ENCODE measurements around the gene CSNK2A3.
"Not testable (repeated sequence)": the region's sequence is repeated elsewhere in the genome, so short reads cannot be mapped to it uniquely, and the experiment has no call there.

CSNK2A3 gene

DNA sequence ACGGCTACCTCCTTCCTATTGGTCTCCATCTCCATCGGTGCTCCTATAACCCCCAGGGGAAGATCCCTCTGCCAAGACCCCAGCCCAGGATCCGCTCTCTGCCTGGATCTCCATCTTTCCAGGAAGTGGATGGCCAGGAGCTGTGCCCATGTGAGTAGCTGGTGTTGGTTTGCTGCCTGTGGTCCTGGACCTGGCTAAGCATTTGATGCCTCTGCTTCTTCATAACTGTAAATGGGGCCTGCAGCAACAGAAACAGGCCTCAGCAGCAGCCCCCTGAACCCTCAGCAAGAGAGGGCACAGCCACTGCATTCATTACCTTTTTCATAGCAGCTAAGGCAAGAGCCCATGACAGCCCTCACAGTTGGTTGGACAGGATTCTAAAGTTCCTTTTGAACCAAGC is 26.6 kb upstream of the CSNK2A3 start:
- no peak for DNase-seq

DNA sequence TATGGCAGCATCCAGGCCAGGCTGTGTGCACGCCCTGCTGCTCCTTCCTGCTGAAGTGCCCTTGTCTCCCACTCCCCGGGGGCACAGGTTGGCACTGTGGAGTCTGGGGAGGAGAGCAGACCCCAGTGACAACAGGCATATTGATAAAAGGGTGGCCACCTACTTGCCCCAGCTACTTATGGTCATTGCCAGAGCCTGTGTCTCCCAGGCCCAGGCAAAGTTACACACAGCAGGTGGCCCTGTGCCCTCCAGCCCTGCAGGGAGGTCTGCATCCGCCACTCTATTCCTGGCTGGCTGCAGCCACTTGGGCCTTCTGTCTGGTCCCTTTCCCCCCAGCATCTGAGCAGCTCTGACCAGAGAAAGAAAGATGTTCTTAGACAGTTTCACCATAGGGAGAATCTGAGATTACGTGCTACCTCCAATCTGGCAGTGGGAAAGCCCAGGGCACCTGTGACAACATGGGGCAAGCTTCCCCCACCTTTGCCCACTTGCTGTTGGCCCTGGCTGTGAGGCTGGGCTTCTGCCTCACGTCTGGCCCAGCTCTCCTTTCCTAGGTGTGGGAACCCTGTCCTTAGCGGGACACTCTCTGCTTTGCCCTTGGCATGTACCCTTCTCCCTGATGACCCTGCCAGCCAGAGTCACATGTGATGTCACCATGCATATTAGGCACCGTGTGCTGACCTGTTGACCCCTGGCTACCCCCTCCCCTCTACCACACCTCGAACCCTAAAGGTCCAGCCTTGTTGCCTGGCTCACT is 25.3 kb upstream of the CSNK2A3 start:
- no peak for DNase-seq

DNA sequence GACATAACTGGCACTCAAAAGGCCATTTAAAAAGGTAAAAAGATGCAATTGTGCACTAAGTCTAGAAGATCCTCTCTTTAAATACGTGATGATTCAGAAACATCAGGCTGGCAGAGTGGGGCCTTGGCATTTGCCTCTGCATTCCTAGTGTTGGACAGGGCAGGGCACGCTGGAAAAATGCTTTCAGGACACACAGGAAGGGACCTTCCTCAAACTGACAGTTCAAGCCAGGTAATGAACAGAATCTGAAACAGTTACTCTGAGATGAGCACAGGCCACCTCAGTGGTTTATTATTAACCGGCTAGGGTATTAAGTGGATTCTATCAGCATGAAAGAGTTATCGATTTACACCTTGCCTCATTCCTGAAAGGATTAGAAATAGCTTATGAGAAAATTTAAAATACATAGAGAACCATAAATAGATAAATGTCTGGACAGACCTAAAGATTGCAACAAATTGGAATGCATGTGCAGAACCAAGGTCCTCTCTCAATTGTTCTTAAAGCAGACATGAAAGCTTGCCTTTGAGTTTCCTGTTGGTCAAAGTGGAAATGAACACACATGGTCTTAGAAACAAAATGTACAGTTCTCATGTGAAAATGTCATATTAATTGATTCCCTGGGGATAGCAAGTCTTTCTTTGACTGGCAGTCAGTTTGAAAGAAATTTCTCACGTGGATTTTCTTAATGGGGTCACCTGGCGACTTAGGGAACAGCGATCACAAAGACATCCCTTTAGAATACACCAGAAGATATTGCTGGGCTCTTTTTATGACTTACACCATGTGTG is 21.5 kb upstream of the CSNK2A3 start:
- no peak for DNase-seq

DNA sequence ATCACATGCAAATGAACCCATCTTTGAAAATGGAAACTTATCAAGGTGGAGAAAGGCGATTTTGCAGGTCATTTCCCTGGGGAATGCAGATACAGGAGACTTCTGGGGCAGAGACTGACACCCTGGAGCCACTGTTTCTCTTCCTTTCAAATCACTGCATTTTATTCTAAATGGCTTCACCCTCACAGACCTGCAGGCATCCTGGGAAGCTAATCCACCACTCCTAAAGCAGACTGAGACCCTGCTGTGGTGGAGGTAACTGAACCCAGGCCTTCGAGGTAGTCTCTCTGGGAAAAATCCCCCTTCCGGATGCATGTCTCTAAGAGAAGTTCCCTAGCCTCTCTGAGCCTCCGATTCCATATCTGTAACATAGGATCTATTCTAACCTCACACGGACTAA is 20.9 kb upstream of the CSNK2A3 start:
- no peak for DNase-seq

DNA sequence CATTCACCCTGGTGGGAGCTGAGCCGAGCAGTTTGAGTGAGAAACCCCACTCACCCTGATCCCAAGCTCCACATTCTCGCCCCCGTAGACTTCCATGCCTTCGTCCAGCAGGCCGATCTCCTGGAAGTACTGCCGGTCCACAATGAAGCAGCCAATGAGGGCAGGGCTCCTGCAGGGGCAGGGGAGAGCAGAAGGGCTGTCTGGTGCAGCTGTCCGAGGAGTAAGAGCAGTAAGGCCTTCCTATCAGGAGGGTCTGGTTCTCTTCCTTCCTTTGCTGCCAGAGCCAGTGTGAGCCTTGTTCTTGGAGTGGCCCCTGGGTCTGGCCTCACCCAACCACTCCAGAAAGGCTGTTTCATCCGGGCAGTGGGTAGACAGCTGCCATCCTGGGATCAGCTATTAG is 19.4 kb upstream of the CSNK2A3 start:
- DNase-seq, result no peak

DNA sequence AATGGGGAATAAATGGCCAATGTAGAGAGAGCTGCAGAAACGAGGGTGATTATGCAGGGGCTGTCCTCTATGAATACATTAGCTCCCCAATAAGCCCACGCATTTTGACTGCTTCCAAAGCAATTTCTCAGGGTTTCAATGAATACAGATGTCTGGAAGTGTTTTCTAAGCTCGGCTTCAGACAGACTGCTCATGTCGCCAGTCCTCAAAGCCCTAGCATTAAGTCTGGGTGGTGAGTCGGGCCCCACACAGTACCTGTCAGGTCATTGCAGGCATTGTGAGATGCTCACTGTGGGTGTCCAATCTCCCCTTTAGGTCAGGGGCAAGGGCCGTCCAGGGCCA is 17.9 kb upstream of the CSNK2A3 start:
- no peak for DNase-seq

DNA sequence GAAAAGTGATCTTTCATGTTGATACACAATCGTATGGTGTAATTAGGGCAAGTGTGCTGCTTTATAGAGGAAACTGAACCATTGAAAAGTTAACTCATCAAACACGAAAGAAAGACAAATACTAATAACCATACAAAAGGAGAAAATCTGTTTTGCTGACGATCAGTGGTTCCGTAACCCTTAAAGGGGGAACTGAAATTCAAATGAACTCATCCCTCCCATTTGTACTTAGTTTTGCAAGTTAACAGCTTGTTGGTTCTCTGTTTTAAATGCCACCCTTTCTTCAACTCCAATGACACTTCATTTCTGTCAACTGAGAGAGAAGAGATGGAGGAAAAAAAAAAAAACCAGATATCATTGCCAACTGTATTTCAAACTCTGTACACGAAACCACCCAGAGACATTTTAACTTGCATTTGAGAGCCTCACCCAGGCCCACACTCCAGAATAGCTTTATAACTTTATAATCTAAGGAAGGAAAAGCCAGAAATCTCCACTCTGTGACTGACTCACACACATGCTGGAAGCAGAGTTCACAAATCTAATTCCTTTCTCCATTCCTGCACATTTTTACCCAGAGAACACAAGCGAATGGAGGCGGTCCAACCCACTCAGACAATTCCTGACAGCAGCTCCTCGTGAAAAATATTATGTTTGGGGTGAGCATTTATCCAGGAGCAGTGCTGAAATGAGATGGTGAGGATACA is 17.4 kb upstream of the CSNK2A3 start:
- DNase-seq, result no peak

DNA sequence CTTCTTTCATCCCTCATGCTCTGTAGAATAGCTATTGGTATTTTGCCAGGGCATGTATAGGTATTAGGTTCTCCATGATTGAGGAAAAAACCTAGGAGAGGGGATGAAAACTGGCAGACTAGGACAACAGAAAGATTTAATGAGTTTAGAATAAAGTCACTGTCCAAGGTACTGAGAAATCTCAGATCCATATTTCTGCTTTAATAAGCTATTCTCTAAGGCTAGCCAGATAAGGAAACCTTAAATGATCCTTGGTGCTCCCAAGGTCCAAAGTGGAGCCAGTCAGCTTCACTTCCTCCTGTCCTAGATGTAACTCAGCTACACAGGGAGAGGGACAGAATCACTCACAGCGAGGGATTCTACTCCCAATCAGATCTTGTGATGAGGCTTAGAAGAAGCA is 13.7 kb upstream of the CSNK2A3 start:
- no peak for DNase-seq

DNA sequence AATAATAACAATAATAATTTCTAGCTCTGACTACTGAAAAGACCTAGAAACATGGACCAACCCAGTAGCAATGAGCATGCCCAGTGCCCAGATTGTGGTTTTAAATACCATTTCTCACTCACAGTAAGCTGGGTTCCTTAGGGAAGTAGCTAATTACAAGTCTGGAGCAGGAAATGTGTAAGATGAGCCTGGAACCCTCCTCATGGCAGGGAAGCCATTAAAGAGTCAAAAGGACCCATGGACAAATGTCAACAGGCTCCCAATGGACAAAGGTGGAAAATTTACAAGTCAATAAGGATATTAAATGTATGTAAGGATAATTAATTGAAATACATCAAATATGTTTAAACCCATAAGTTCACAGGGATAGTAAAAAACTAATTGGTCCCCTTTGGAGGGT is 10.6 kb upstream of the CSNK2A3 start:
- no peak for DNase-seq

DNA sequence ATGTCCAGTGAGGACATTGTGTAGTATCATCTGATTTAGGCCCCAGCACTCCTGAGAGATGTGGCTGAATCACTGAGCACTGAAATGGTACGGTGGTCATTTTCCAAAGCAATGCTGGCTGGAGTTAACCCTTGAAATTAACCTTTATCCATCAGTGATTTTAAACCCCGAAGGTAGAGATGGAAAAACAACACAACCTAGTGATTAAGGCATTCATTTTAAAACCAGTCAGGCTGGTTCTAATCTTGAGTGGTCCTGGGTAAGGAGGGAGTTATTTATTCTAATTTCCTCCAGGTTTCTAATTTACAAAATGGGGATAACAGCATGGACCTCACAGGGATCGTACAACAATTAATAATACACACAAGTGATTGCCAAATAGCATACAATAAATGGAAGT is 6.6 kb upstream of the CSNK2A3 start:
- no peak for DNase-seq

DNA sequence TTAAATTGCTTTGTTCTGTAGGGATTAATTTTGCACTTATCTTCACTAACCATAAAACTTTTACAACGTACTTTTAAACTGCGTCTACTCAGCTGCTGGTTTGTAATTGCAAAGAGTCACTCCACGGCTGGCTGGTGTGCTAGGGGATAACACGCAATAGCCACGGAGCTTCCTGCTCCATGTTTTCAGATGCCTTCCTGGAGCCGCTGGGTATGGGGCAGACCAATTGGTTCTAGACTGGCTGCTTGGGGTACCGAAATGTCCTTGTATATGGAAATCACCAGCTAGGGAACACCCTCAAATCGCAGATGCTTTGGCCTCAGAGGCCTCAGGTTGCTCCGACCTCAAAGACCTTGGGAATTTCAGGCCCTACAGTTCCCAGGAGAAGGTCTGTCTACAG is 3.8 kb upstream of the CSNK2A3 start:
- DNase-seq, result no peak

DNA sequence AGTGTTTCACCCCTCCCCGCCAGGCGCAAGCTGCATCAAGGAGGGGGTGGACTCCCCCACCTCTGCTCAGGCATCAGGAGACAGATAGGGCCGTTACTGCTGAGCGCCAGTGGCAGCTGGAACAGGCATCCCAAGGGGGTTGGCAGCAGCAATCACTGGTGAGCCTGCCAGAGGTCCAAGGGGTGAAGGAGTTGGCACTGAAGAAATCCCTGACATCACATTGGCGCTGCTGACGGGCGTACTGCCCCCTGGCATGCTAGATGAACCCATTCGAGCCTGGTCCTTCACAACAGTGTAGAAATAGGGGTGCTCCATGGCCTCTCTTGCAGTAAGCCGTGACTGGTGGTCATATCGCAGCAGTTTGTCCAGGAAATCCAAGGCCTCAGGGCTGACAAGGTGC is 1.2 kb downstream of the CSNK2A3 start:
- not testable (repeated sequence) for DNase-seq

DNA sequence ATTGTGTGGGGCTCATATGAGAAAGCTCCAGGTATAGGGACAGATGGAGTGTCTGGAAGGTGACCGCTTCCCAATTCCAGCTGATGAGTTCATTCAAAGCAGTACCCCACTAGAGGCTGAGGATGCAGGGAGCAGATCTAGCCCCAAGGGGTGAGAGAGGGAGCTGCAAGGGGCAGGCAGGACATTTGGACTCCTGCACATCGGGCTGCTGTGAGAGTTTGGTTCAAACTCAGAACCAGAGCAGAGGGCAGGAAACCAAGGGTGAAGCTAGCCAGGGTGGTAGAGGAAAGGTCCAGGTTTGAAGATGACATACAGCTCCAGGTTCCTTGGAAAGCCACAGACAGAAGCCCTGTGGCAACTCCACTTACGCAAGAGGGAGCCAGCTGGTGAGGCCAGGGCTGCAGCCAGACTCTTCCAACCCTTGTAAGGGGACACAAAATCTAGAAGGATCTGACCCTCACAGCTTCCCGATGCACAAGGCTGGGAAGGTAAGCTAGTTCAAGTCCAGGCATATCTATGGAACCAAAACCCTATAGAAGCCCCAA is 1.9 kb downstream of the CSNK2A3 start:
- no peak for DNase-seq

DNA sequence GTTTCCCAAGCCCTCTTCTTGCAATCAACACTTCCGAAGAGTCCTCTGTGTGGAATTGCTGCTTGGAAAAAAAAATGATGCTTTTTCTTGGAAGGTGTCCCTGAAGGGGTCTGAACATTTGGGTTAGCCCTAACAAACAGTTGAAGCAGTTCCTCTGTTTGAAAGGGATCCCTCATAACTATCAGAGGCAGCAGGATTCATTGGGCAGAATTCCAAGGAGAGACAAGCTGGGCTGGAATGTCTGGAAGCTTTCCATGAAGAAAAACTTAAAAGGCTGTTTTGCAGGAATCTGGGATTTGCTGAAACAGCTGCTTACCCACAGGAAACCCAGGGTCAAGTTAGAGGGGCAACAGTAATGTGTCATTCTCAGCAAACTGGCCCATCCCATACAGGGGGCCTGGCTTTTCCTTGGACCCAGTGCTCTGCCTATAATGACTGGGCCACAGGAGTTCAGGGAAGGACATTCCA is 3.1 kb downstream of the CSNK2A3 start:
- DNase-seq, result no peak

DNA sequence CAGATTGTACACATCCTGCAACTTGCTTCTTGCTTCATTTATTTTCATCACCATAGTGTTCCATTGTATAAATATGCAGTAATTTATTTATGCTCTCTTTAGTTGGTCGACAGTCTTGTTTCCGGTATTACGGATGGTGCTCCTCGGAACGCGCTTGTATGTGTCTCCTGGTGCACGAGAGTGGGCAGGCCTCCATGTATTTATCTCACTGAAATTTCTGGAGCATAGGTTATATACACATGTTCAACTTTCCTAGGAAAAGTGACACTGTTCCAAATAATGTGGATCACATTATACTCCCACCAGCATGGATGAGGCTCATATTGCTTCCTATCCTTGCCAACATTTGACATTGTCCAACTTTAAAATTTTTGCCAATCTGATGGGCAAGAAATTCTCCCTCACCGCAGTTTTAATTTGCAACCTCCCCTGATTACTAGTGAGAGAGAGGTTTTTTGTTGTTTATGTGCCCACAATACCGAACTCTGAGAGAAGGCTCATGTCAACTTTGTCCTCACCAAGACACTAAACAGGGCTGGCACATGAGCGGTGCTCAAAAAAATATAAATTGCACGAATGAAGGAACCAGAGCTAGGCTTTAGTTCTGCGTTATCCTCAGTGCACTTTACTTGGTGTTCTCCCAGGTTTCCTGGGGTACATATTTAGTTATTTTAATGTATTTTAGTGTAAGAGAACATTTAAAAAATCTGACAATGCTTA is 3.8 kb downstream of the CSNK2A3 start:
- DNase-seq, result no peak

DNA sequence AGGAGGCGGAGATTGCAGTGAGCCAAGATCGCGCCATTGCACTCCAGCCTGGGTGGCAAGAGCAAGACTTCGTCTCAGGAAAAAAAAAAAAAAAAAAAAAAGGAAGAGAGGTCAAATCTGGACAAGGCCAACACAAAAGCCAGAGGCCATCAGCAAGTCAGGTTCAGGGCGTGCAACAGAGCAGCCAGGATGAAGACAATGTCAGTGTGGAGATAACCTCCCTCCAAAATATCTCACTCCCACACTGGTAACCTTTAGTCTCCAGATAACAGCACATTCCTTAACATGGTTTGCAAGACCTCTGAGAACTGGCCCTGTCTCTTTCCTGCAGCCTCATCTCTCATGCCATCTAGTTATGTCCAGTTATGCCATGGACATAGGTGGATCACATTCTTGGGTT is 4.7 kb downstream of the CSNK2A3 start:
- DNase-seq, result no peak

DNA sequence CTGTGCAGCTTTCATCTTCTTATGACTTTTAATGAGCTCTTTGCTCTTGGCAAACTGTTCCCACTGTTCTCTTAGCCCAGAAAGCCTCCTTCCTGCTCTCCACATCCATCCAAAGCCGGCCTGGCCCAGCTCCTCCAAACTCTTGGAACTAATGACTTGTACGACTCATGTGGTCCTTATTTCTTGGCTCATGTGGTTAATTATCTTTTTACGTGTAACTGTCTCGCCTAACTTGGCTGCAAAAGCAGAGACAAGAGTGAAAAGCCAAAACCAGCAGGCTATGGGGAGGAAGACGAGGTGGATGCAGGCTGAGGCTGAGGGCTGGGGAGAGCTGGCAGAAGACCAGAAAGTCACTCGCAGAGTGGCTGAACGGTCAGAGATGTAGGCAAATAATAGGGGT is 5.5 kb downstream of the CSNK2A3 start:
- no peak for DNase-seq

DNA sequence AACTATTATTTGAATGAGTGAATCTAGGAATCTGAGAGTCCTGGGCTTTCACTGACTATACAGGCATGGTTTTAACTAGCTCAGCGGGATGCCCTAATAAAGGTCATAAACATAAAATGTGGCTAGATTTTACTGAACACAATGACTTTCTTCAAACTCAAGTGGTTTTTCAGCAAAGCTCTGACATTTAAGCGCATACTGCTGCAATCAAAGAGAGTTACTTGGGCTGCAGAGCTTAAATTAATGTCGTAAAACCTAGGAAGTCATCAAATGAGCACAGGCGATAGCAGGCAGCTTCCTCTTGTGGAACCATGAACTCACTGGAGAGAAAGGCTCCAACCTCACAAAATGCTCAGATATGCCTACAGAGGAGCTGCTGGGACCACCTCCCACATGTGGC is 6.7 kb downstream of the CSNK2A3 start:
- DNase-seq, result no peak

DNA sequence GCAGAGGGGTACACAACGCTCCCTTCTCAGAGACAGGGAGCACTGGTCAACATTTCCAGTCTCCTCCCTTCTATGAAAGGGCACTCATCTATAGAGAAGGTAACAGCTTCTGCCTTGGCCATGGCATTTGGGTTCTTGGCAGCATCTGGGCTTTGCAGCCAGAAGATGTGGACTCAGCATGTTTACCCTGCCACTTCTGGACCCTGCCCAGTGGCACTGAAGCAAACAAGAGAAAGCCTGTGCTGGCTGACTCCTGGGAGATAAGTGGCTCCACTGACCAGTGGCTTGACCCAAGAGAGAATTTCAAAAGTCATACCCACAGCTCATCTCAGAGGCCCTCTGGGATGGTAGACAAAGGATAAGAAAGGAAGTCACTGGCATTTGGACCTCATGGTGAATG is 8.0 kb downstream of the CSNK2A3 start:
- DNase-seq, result no peak

DNA sequence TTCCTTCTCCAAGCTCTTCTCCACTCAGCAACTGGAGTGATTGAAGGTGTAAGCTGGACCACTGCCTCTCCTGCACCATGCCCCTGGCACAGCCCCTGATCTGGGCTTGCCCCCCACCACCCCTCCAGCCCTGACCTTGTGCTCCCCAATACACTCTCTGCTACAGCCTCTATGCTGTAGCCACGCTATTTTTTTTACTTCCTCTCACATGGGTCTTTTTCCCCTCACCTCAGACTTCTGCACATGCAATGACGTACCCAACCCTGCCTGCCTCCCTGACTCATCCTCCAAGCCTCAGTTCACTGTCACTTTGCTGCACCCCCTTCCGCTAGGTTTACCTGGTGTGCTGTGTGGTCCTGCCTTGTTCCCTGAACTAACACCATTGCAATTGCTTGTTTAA is 9.0 kb downstream of the CSNK2A3 start:
- DNase-seq, result no peak

DNA sequence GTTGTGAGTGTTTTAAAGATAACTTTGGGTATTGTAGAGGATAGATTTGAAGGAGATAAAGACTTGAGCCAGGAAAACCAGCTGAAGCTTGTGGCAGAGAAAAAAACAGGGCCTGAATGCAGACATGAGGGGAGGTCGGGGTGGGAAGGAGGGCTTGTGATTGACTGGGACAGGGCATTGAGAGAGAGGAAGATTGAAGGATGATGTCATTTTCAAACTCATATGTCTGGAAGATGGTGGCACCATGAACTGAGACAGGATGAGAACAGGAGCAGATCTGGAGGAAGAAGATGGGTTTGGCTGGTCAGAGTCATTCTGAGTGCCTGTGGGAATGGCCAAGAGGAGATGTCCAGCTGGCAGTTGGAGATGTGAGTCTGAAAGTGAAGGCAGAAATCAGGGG is 14.7 kb downstream of the CSNK2A3 start:
- no peak for DNase-seq

DNA sequence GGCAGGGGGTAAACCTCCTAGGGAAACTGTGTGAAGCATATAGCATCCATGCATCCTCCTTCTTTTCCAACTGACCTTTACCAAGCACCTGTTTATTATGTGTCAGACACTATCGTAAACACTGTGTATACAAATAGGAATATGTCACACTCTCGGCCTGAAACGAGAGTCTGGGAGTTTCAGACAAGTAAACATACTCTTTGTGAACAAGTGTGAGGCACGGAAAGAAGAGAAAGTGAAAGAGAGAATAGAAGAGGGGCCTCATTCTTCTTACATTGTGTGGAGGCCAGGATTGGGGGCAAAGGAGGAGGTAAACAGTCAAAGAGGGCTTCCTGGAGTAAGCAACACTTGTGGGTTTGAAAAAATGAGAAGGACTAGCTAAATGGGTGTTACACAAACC is 16.4 kb downstream of the CSNK2A3 start:
- DNase-seq, result no peak

DNA sequence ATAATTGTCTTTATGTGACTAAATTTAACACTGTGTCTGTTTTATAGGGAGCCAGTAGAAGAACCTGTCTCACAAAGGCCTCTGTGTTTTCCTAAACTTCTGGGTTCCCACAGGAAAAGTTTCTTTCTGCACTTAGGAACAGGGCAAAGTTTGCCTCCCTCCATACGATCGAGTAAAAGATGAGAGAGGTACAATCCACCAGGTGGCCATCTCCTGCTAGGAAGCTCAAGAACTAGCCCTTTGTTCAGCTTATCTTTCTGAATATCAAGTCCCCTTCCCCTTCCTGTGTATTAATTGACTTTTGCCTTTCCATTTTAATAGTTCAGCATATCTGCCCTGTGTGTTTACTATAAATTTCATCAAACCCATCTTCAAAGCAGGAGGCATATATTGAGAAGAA is 18.0 kb downstream of the CSNK2A3 start:
- no peak for DNase-seq
